Measurements from ENCODE around the gene SMARCA4. TPM values are rescaled to one million over a fixed set of nuclear protein-coding genes. Genes with fewer than 3 reads are reported as not detected.

Gene SMARCA4
- total and polyA plus RNA-seq, 4 donors: 15.9 to 35.4 (median 22.5) TPM

GRCh38 chr19:11078893-11079292, 118.1 kb downstream of the SMARCA4 start:
- DNase-seq (ENCODE audit: low spot score): no peak
- H3K36me3 ChIP-seq (ENCODE audit: control insufficient read depth in 4 of 4, insufficient read depth in 3 of 4, low read depth in 1 of 4, low read length in 3 of 4): no peaks in the 10 kb centered on the region
- H3K9me3 ChIP-seq (ENCODE audit: control insufficient read depth in 4 of 4, low read length in 3 of 4): no peaks in the 10 kb centered on the region
- H3K4me3 ChIP-seq (ENCODE audit: low read depth in 1 of 3, low read length in 3 of 3): no peak overlapping the region
- whole genome bisulfite sequencing: 93% methylated on average over 11 of the region's 11 CpGs
- no peak overlapping the region for H3K27ac ChIP-seq (ENCODE audit: low read depth in 1 of 2, low read length in 2 of 2)
- no peak overlapping the region for H3K9ac ChIP-seq (ENCODE audit: low read depth in 1 of 2, low read length in 2 of 2)
- no peaks in the 10 kb centered on the region for H3K27me3 ChIP-seq (ENCODE audit: control insufficient read depth in 4 of 4, insufficient read depth in 4 of 4, low read length in 3 of 4)
- no peak for TF ChIP-seq SP1 (IDR thresholded peaks at IDR 0.05)
- H3K4me1 ChIP-seq (ENCODE audit: control insufficient read depth in 4 of 4, insufficient read depth in 4 of 4, low read length in 3 of 4): peaks cover 0 to 6% (median 3%) of the 10 kb centered on the region in 4 donors

- Histone ChIP-seq H3K27ac (ENCODE audit: low read depth in 1 of 2, low read length in 2 of 2) (no peak overlapping the region), H3K36me3 (ENCODE audit: control insufficient read depth in 4 of 4, insufficient read depth in 3 of 4, low read depth in 1 of 4, low read length in 3 of 4) (no peaks in the 10 kb centered on the region), H3K9me3 (ENCODE audit: control insufficient read depth in 4 of 4, low read length in 3 of 4) (no peaks in the 10 kb centered on the region), H3K27me3 (ENCODE audit: control insufficient read depth in 4 of 4, insufficient read depth in 4 of 4, low read length in 3 of 4) (no peaks in the 10 kb centered on the region), H3K9ac (ENCODE audit: low read depth in 1 of 2, low read length in 2 of 2) (no peak overlapping the region), H3K4me1 (ENCODE audit: control insufficient read depth in 4 of 4, insufficient read depth in 4 of 4, low read length in 3 of 4) (peaks cover 3 to 11% (median 8%) of the 10 kb centered on the region in 4 donors), H3K4me3 (ENCODE audit: low read depth in 1 of 3, low read length in 3 of 3) (no peak overlapping the region)
- WGBS: 87% methylated on average over 9 of the region's 9 CpGs
- no peak for TF ChIP-seq NR2F2 (IDR thresholded peaks at IDR 0.05)
- TF ChIP-seq YY1 (IDR thresholded peaks at IDR 0.05): no peak
- no peak for TF ChIP-seq JUND (IDR thresholded peaks at IDR 0.05)
- TF ChIP-seq HNF4A (conservative IDR thresholded peaks at IDR 0.05): no peak
- DNase-seq (ENCODE audit: low spot score): no peak
These were observed 119.2 kb downstream of the SMARCA4 start for GRCh38 chr19:11079999-11080398.

- TF ChIP-seq ATF3 (IDR thresholded peaks at IDR 0.05) (peak; percentile 65), MAX (IDR thresholded peaks at IDR 0.05) (no peak)
- Histone ChIP-seq H3K9ac (ENCODE audit: low read depth in 1 of 2, low read length in 2 of 2) (peak overlapping the region in 1 of 2 donors; percentile 87), H3K4me1 (ENCODE audit: control insufficient read depth in 4 of 4, insufficient read depth in 4 of 4, low read length in 3 of 4) (peaks cover 9 to 35% (median 23%) of the 10 kb centered on the region in 4 donors), H3K27ac (ENCODE audit: low read depth in 1 of 2, low read length in 2 of 2) (peak overlapping the region; percentile 95), H3K36me3 (ENCODE audit: control insufficient read depth in 4 of 4, insufficient read depth in 3 of 4, low read depth in 1 of 4, low read length in 3 of 4) (no peaks in the 10 kb centered on the region), H3K27me3 (ENCODE audit: control insufficient read depth in 4 of 4, insufficient read depth in 4 of 4, low read length in 3 of 4) (no peaks in the 10 kb centered on the region), H3K9me3 (ENCODE audit: control insufficient read depth in 4 of 4, low read length in 3 of 4) (no peaks in the 10 kb centered on the region), H3K4me3 (ENCODE audit: low read depth in 1 of 3, low read length in 3 of 3) (peak overlapping the region in 2 of 3 donors; percentile 8 to 43)
- no peak for DNase-seq (ENCODE audit: low spot score)
- WGBS: 49% methylated on average over 4 of the region's 4 CpGs
These were observed 127.2 kb downstream of the SMARCA4 start for GRCh38 chr19:11087870-11088505.

GRCh38 chr19:11088506-11089253, 127.8 kb downstream of the SMARCA4 start:
- Histone ChIP-seq H3K4me3 (ENCODE audit: low read depth in 1 of 3, low read length in 3 of 3) (peak overlapping the region; percentile 37 to 77 (median 43)), H3K4me1 (ENCODE audit: control insufficient read depth in 4 of 4, insufficient read depth in 4 of 4, low read length in 3 of 4) (peaks cover 9 to 40% (median 24%) of the 10 kb centered on the region in 4 donors), H3K9ac (ENCODE audit: low read depth in 1 of 2, low read length in 2 of 2) (peak overlapping the region; percentile 87 to 96), H3K9me3 (ENCODE audit: control insufficient read depth in 4 of 4, low read length in 3 of 4) (no peaks in the 10 kb centered on the region), H3K27me3 (ENCODE audit: control insufficient read depth in 4 of 4, insufficient read depth in 4 of 4, low read length in 3 of 4) (no peaks in the 10 kb centered on the region), H3K36me3 (ENCODE audit: control insufficient read depth in 4 of 4, insufficient read depth in 3 of 4, low read depth in 1 of 4, low read length in 3 of 4) (peaks cover 0 to 1% (median 0%) of the 10 kb centered on the region in 4 donors), H3K27ac (ENCODE audit: low read depth in 1 of 2, low read length in 2 of 2) (peak overlapping the region; percentile 95)
- TF ChIP-seq RXRA (IDR thresholded peaks at IDR 0.05) (peak in 1 of 2 donors; percentile 65), SP1 (IDR thresholded peaks at IDR 0.05) (peak; percentile 49), CTCF (IDR thresholded peaks at IDR 0.05; ENCODE audit: low read depth, low read length, missing input control) (no peak), HNF4G (IDR thresholded peaks at IDR 0.05) (no peak), HNF4A (conservative IDR thresholded peaks at IDR 0.05) (peak; percentile 32 to 67)
- no peak for DNase-seq (ENCODE audit: low spot score)
- 10% methylated on average over 11 of the region's 11 CpGs for WGBS

All from liver (tissue), 9 donors.